ENCODE results near the gene RELN. TPM values are rescaled to one million over a fixed set of nuclear protein-coding genes. Genes with fewer than 3 reads are reported as not detected.

RELN gene
- total and polyA plus RNA-seq, 12 donors = 0.22 to 1.9 (median 0.93) TPM

DNA sequence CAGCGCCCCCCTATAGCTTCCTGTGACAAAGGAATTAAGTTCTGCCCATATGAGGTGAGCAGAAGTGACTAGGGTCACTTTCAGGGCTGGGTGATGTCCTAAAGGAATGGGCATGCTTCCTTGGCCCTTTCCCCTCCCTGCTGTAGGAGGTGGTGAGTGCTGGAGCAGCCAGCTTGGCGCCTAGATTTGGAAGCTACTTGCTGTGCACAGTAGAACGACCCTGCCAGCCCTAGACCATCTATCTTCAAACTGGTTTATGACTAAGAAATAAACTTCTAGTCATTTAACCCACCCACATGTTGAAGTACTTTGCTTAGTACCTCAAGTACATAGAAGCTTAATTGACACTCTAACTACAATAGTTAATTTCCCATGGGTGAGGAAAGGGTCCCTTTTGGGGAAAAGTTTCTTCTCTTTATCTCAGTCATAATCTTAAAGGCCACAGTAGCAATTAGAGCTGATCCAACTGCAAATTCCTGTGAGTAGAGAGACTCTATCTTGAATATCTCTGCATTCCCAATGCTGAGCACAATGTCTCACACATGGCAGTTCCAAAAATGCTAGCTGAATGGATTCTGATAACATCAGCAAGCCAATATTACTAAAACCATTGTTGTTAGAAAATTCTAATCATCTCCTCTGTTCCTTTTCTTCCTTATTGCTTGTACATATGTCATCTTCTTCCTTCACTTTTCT lies 227.2 kb downstream of the RELN start:
- Histone ChIP-seq H3K27me3 (no peaks in the 10 kb centered on the region), H3K27ac (no peak overlapping the region), H3K4me3 (no peak overlapping the region), H3K9me3 (no peaks in the 10 kb centered on the region), H3K4me1 (no peaks in the 10 kb centered on the region), H3K36me3 (no peaks in the 10 kb centered on the region)
- no peak for ATAC-seq
- intact Hi-C loops (cut with DNase I) = no loop called here
- 62 to 64% methylated on average over 3 of the region's 3 CpGs for WGBS, 2 donors
- no peak for TF ChIP-seq CTCF (IDR thresholded peaks at IDR 0.05)
- DNase-seq = no peak

- no peak overlapping the region for H3K27ac ChIP-seq
- H3K4me3 ChIP-seq = no peak overlapping the region
- DNase-seq (no peak), ATAC-seq (no peak)
- intact Hi-C loops (cut with DNase I) = no loop called here
- H3K36me3 ChIP-seq = no peaks in the 10 kb centered on the region
- H3K4me1 ChIP-seq = no peaks in the 10 kb centered on the region
- no peaks in the 10 kb centered on the region for H3K9me3 ChIP-seq
- WGBS, 2 donors = 63 to 67% methylated on average over 2 of the region's 2 CpGs
- no peak for TF ChIP-seq CTCF (IDR thresholded peaks at IDR 0.05)
- H3K27me3 ChIP-seq = no peaks in the 10 kb centered on the region
Observed at GRCh38 chr7:103752995-103753394, 236.5 kb downstream of the RELN start.

DNA sequence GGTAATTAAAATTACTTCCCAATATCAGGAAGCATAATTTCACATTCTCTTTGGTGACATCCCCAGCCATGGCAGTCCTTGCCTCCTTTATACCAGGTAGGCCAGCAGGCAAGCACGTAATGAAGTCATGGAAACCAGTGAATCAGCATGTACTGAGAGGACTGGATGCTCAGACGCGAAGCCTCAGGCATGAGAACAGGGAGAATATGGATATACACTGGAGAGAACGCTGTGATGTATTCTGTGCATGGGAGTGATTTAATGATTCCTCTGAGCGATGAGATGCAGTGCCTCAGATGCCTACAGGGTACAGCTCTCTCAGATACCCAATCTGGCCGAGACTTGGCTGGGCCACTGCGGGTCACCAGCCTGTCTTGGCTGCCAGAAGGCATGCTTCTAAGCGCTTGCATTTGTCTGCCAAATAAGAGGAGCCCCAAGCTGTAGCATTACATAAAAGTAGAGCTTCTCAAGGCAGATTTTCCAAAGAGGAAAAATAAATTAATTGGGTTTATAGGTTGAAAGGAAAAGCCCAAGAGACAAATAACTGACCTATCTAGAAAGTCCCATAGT lies 238.1 kb downstream of the RELN start:
- ATAC-seq = no peak
- intact Hi-C loops (cut with DNase I) = no loop called here

DNA sequence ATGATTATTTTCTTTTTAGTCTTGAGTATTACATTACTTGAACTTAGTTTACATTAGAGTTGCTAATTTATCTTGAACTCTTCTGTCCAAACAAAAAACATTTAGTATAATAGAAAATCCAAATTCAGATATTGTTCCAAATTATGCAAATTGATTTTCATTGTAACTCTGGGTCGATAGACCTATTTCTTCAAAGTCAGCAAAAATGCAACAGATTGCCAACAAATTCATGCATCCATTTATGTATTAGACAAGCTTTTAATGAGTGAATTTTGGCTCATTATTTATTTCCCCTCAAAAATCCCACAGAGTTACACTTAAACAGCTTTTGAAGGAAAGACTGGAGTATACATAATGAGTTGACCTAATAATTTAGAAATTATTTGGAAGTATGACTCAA lies 240.8 kb downstream of the RELN start:
- 71 to 81% methylated on average over 1 of the region's 1 CpG for WGBS, 2 donors
- TF ChIP-seq CTCF (IDR thresholded peaks at IDR 0.05) = no peak
- Histone ChIP-seq H3K36me3 (no peaks in the 10 kb centered on the region), H3K4me1 (no peaks in the 10 kb centered on the region), H3K27ac (no peak overlapping the region), H3K27me3 (no peaks in the 10 kb centered on the region), H3K9me3 (no peaks in the 10 kb centered on the region), H3K4me3 (no peak overlapping the region)
- DNase-seq (no peak), ATAC-seq (no peak)
- intact Hi-C loops (cut with DNase I) = no loop called here

More for the DNA sequence above, 238.1 kb downstream of the RELN start:
- 78 to 81% methylated on average over 8 of the region's 8 CpGs for WGBS, 2 donors
- DNase-seq = no peak
- no peaks in the 10 kb centered on the region for H3K4me1 ChIP-seq
- H3K27ac ChIP-seq = no peak overlapping the region
- no peaks in the 10 kb centered on the region for H3K27me3 ChIP-seq
- H3K4me3 ChIP-seq = no peak overlapping the region
- no peaks in the 10 kb centered on the region for H3K9me3 ChIP-seq
- no peaks in the 10 kb centered on the region for H3K36me3 ChIP-seq
- TF ChIP-seq CTCF (IDR thresholded peaks at IDR 0.05) = no peak
